Measurements from ENCODE around the gene LGALS13.

Gene LGALS13, protein sequence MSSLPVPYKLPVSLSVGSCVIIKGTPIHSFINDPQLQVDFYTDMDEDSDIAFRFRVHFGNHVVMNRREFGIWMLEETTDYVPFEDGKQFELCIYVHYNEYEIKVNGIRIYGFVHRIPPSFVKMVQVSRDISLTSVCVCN

DNA sequence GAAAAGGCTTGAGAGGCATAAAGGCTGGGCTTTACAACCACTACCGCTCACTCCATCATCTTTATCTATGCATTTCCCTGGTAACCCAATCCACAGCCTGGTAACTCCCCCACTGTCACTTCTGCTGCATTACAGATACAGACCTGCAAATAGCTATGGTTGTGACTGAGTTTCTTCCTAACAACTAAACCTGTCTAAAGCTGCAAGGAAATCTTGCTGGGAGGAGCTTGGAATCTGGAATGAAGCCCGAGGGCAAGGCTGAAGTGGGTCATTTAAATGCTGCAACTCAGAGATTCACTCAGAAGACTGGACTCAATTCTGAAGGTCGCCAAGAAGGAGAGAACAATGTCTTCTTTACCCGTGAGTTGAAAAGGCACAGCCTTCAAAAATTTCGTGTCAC lies at the start of gene LGALS13:
TSS of gene LGALS13 (plus strand) at position 301 of the 400 bp plus-strand sequence. CDS start at position 346, 45 bp downstream.
- DNase-seq, result no peak

DNA sequence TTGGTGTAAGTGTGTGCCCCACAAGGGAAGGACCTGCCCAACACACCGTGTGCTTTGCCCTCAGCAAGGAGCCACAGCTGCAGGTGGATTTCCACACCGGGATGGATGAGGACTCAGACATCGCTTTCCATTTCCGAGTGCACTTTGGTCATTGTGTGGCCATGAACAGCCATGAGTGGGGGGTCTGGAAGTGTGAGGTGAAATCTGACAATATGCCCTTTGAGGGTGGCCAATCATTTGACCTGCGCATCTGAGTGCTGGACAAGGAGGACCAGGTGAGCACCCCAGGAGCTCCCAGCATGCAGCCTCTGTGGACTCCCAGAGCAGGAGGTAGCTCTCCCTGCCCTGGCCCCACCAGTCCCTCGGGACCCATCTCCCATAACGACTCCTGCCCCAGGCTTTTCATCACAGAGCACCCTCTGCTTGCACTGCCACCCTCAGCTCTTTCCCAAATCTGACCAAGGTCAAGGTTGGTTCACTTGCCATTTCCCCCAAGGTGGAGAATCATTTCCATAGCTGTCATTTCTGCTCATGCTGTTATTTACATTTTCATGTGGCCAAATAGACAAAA lies 49.2 kb upstream of the LGALS13 start:
- DNase-seq, result no peak

- no peak for DNase-seq
These were observed 47.5 kb upstream of the LGALS13 start for GRCh38 chr19:39554701-39555311.

DNA sequence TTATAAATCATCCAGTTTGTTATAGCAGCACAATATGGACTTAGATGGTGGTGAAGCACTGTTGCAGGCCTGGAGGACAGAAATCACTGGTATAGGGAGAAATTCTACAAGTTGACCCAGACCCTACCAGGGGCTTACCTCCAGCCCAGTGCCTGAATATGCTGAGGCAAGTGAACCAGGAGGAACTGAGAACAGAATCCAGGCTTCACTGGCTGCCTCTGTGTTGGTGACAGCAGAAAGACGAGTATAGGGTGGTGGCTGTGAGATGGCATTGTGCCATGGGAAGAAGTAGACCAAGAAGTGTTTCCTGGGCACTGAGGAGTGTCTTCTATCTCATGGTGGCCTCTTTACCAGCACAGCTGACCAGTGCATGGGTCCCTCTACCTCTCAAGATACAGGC lies 46.4 kb upstream of the LGALS13 start:
- DNase-seq, result no peak

DNA sequence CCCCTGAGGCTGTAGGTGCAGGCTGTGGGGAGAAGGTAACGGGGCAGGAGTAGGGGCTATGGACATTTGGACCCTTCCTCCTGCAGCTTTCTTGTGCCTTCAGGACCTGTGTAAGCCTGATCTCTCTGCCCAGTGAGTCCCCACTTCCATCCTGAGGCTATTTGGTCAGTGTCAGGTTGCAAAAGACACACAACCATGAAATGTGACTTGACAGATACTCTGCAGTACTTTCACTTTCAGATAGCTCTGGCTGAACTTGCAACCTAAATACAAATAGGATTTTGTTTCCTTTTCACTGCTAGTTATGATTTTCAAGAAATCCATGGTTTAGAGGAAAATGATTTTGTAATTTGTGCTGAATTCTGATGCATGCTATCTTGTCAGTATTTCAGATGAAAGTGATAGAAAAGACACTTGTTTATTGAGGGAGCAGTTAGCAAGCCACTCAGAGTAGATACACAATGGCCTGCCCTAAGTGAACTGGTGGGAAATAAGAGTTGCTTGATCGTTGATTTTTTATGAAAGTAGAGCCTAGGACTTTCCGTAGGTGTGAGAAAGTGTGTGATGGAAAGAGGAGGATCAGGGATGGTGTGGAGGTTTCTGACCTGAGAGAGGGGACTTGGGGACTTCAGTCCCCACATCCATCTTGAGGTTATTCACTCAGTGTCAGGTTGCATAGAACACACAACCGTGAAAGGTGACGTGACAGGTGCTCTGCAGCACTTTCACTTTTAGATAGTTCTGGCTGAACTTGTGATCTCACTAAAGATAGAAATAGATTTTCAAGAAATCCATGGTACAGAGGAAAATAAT lies 44.3 kb upstream of the LGALS13 start:
- no peak for DNase-seq

- peak; percentile 67 for DNase-seq
These were observed 43.7 kb upstream of the LGALS13 start for GRCh38 chr19:39558624-39559117.

DNA sequence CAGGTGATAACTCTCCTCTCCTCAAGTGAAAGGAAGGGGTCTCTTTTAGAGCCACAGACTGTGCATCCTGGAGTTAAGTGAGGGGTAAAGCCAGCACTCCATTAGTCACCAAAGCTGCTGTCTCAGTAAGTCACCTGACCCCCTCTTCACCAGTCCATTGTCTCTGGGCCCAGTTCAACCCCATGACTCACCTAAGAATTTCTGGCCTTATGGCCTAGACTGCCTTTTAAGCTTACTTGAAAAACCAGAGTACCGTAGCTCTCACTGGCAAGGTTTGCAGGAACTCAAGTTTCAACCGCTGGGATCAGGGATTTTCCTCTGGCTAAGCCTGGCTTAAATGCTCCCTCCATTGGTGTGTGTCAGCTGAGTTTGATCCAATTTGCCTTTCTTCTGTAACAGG lies 38.9 kb upstream of the LGALS13 start:
- DNase-seq, result no peak

DNA sequence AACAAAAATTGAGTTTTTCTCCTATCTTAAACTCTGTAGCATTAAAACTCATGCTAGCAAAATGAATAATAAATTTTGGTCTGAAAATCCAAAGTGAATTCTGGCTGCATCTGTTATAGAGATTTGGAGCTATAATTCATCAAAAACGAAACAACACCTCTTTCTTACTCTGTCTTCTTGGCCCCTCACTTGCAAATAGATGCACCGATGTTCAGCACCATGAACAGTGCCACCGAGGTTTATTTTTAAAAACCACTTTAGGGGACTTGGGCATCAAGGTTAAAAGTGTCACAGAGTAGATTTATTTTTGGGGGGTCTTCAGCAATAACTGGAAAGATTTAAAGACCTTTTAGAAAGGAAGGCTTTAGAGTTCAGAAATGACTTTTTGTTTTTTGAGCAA lies 36.3 kb upstream of the LGALS13 start:
- DNase-seq, result no peak

GRCh38 chr19:39568604-39569003 lies 33.7 kb upstream of the LGALS13 start:
- no peak for DNase-seq

DNA sequence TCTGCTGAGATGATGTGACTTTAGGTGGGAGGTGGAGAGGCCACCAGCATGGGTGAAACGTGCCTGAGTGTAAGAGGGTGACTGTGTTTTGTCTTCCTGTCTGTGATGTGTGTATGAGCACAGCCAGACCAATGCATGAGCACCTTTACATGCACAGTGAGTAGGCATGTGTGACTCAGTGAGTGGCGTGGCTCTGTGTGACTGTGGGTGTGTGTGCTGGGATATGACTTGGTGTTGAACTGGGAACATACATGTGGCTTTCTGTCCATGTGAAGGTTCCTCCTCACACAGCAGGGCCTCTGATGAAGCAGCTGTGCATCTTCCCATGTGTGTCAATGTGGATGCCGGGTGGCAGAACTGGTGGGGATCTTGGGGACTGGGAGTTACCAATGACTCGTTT lies 19.9 kb upstream of the LGALS13 start:
- no peak for DNase-seq

GRCh38 chr19:39582891-39583625 lies 19.3 kb upstream of the LGALS13 start:
- no peak for DNase-seq

DNA sequence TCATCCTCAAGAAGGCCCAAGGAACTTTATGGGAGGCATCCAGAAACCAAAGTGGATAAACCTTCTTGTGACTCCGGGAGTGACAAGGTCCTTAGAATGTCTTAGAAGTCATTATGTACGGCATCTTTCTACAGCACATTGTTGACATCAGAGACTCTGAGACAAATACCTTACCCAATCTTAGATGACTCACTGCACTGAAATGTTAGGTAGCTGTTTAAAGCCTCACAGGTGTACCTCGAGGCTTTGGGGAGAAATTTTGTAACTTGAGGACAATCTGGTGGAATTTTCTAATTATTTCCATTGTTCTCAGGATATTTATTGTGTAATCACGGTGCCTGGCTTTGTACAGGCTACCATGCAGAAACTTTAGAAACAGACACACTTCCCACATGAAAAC lies 14.8 kb upstream of the LGALS13 start:
- no peak for DNase-seq

GRCh38 chr19:39588066-39588465 lies 14.3 kb upstream of the LGALS13 start:
- DNase-seq, result no peak

GRCh38 chr19:39590265-39590664 lies 12.1 kb upstream of the LGALS13 start:
- no peak for DNase-seq

- no peak for DNase-seq
These were observed 9.9 kb upstream of the LGALS13 start for GRCh38 chr19:39592381-39592780.

GRCh38 chr19:39595950-39596349 lies 6.4 kb upstream of the LGALS13 start:
- no peak for DNase-seq

- DNase-seq, result no peak
These were observed 5.4 kb upstream of the LGALS13 start for GRCh38 chr19:39596911-39597310.

GRCh38 chr19:39599116-39599515 lies 3.2 kb upstream of the LGALS13 start:
- DNase-seq, result no peak

GRCh38 chr19:39603825-39604224 lies 1.5 kb downstream of the LGALS13 start:
- DNase-seq, result no peak

DNA sequence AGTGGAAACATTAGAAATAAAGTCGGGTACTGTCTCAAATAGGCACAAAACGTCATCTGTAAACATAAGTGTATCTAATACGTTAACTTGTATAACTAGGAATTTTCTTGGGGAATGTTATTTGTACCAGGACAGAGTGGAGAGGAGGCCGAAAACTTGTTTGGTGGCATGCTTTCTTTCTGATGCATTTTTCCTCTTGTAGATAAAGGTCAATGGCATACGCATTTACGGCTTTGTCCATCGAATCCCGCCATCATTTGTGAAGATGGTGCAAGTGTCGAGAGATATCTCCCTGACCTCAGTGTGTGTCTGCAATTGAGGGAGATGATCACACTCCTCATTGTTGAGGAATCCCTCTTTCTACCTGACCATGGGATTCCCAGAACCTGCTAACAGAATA lies 4.7 kb downstream of the LGALS13 start:
- DNase-seq, result no peak

DNA sequence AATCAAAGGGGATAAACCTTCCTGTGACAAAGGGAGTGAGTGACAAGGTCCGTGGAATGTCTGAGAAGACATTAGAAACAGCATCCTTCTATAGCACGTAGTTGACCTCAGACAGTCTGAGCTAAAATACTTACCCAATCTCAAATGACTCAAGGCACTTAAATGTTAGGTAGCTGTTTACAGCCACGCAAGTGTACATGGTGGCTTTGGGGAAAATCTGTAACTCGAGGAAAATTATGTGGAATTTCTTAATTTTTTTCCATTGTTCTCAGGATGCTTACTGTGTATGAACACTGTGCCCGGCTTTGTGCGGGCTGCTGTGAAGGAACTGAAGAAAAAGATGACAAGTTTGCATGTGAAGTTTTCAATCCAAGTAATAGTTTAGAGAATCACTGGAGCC lies 5.2 kb downstream of the LGALS13 start:
- no peak for DNase-seq

- DNase-seq, result no peak
These were observed 11.3 kb downstream of the LGALS13 start for GRCh38 chr19:39613597-39613996.

DNA sequence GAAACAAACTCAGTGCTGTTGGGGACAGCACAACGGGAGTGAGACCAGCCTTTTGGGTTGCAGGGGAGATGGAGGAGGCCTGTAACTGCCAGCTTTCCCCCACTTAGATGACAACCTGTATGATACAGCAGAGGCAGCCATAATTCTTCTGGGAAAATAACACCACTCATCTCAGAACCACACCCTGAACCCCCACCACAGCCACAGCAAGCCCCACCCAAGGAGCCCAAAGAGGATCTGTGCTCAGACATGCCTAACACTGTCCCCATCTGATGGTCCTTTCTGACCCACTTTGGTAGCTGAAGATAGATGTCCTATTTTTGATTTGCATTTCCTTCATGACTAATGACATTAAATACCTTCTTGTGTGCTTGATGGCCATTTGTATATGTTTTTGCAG lies 15.4 kb downstream of the LGALS13 start:
- no peak for DNase-seq

Measured in activated effector memory CD4-positive, alpha-beta T cell treated with anti-CD3 and anti-CD28 coated beads, Interleukin-2, amount 50 U/mL, for 16 hours (primary cell).